ENCODE measurements around the gene OMP.

Gene OMP

DNA sequence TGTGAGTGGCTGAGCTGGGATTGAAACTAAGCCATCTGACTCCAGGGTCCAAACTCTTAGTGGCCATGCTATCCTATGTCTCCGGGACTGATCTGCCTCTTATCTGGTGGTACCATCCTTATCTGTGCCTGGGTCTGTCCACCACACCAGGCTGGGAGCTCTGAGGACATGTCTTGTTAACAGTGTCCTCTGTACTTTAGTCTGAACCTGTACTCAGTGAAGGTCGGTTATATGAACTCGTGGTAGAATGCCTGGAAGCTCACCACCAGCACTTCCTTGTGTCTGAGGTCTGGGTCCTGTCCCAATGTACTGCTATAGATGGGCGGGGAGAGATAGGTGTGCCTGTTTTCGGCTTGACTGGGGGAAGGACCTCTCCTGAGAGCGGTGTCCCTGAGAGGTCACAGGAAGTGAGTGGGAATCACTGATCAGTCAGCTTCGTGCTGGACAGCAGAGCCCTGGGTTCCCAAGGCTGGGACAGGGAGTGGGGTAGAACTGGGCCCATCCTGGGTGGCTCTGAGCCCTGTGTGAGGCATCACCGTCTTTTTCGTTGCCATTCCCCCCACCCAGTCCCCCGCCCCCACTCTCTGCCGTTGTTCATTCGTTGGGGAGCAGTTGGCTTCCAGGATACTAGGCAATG is 34.3 kb downstream of the OMP start:
- TF ChIP-seq, protein P1, sequence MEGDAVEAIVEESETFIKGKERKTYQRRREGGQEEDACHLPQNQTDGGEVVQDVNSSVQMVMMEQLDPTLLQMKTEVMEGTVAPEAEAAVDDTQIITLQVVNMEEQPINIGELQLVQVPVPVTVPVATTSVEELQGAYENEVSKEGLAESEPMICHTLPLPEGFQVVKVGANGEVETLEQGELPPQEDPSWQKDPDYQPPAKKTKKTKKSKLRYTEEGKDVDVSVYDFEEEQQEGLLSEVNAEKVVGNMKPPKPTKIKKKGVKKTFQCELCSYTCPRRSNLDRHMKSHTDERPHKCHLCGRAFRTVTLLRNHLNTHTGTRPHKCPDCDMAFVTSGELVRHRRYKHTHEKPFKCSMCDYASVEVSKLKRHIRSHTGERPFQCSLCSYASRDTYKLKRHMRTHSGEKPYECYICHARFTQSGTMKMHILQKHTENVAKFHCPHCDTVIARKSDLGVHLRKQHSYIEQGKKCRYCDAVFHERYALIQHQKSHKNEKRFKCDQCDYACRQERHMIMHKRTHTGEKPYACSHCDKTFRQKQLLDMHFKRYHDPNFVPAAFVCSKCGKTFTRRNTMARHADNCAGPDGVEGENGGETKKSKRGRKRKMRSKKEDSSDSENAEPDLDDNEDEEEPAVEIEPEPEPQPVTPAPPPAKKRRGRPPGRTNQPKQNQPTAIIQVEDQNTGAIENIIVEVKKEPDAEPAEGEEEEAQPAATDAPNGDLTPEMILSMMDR (IDR thresholded peaks at IDR 0.05; ENCODE audit: extremely low read depth, missing control alignments), result no peak
- DNase-seq (ENCODE audit: low spot score), result no peak

DNA sequence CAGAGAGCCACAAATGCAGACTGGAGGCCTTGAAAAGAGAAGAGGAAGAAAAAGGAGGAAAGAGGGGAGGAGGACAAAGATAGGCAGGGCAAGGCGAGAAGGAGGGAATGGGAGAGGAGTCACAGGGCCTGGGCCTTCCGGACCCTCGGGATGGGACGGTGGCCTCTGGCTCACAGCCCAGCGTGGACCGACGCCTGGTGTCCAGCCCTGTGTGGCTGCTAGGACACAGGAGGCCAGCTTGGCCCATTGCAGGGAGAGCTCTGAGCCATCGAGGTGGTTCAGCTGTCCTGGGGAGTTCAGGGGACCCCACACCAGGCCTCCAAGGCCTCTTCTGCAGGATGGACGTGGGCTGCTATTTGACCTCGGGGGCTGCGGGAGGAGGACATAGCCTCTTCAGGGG is 34.8 kb downstream of the OMP start:
- TF ChIP-seq, protein P1 (IDR thresholded peaks at IDR 0.05; ENCODE audit: extremely low read depth, missing control alignments), result no peak
- DNase-seq (ENCODE audit: low spot score), result no peak

DNA sequence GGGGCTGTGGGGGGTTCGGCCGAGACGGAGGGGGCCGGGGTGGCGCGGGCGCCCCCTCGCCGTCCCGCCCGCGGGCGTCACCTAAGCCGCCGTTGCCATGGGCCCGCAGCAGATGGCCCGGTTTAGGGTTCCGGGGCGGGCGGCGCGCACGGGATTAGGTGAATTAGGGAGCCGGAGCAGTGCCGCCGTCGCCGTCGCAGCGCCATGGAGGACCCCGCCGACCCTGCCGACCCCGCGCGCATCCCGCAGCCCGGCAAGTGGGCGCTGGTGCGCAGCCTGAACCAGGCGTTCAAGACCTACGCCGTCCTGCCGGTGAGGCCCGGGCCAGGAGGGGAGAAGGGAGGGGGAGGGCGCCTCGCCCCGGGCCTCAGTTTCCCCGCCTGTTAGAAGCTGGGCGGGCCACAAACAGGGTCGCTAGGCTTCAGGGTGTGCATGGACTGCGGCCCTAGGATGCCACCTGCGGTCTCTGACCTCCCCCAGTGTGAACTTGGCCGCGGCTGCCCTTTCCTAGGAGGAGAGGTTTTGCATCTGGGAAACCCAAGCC is 35.5 kb downstream of the OMP start:
- no peak for DNase-seq (ENCODE audit: low spot score)
- TF ChIP-seq, protein P1 (IDR thresholded peaks at IDR 0.05; ENCODE audit: extremely low read depth, missing control alignments), result no peak

DNA sequence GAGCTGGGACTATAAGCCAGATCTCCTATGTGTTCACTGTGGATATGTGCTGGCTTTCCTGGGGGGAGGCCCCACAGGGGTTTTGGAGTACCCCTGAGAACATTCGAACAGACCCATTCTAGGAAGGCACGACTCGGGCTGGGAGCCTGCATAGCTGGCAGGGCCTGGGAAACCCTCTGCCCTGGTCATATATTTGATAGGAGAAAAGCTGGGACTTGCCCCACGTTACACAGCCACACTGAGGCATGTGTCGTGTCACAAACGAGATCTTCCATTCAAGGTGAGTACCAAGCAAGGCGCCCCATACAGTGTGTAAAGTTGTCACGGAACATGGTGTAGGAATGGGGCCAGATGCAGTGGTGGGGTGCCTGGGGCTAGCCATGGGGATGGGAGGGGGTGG is 36.6 kb downstream of the OMP start:
- no peak for DNase-seq (ENCODE audit: low spot score)
- TF ChIP-seq, protein P1 (IDR thresholded peaks at IDR 0.05; ENCODE audit: extremely low read depth, missing control alignments), result no peak

DNA sequence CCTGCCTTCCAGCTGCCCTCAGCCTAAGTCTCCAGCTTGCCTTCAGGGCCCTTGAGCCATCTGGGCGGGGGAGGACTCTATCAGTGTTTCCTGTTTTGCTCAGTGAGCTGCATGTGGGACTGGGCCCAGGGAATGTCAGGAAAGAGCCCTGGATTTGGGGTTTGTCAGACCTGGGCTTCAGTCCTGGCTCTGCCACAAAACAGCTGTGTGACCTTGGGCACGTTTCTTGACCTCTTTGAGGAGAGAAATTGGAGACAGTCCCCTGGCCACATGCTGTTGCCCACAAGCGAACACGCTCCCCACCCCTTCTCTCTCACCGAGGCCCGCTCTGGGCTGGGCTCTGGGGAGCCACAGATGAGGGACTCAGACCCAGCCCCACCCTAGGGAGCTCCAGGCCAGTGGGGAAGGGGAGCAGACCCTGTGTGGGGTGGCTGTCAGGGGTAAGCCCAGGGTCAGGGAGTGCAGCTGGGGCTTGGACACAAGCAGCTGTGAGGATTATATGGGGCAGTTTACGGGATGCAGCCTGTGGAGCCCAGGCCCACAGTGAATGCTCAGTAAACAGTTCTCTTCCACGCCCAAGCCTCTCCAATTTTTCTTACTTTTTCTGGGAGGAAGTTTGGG is 37.7 kb downstream of the OMP start:
- TF ChIP-seq, protein P1 (IDR thresholded peaks at IDR 0.05; ENCODE audit: extremely low read depth, missing control alignments), result no peak
- DNase-seq (ENCODE audit: low spot score), result no peak

DNA sequence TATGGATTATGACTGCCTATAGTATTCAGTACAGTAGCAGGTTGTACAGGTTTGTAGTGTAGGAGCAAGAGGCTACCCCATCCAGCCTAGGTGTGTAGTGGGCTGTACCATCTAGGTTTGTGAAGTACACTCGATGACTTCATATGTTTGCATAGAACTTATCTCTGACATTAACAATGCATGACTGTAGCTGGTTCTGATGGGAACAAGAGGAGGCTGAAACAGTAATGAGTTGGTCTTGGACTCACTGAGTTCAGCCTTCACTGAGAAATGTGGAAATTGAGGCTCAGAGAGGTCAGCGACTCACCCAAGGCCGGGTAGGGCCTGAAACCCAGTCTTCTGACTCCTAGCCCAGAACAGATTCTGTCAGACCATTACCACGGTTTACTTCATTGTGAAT is 38.4 kb downstream of the OMP start:
- DNase-seq (ENCODE audit: low spot score), result no peak
- TF ChIP-seq, protein P1 (IDR thresholded peaks at IDR 0.05; ENCODE audit: extremely low read depth, missing control alignments), result no peak

DNA sequence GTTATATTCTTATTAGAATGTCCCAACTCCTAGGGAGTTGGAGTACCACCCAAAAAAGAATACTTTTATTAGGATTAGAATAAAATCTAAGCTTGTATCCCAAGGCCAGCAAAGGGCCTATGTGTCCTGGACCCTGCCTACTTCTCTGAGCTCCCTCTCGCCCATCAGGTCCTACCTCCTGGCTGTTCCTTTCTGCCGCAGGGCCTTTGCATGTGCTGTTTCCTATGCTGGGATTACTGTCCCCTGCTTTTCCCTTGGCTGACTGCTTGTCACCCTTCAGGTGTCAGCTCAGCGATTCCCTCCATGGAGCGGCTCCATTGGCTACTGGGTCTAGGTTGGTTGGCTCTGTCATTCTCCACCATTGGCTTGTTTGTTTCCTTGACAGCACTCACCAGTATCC is 38.8 kb downstream of the OMP start:
- TF ChIP-seq, protein P1 (IDR thresholded peaks at IDR 0.05; ENCODE audit: extremely low read depth, missing control alignments), result no peak

More for the DNA sequence above, 38.8 kb downstream of the OMP start:
- DNase-seq (ENCODE audit: low spot score), result no peak
